SK-N-SH treated with all-trans-retinoic acid at 6 μM for 48 hours (cell line): ENCODE measurements around the gene CALR3.

Experiments
- ARNTL ChIP-seq: fragments of 450-650 bp; formaldehyde crosslinking; IDR thresholded peaks from 2 replicates; pipeline ENCODE4 v1.5.0; 2020; ENCODE audit warnings: low read depth, mild to moderate bottlenecking, moderate library complexity, borderline replicate concordance
- TCF4 ChIP-seq: fragments of 250-450 bp; sonication (Bioruptor Pico); IDR thresholded peaks from 2 replicates; pipeline ENCODE4 v1.8.0; 2021; ENCODE audit warnings: mild to moderate bottlenecking, moderate library complexity, borderline replicate concordance
- TF ChIP-seq, protein P1 (sequence below): fragments of 250-450 bp; sonication (Bioruptor Pico); IDR thresholded peaks from 2 replicates; pipeline ENCODE4 v1.8.0; 2020; ENCODE audit warnings: mild to moderate bottlenecking, moderate library complexity, borderline replicate concordance
- TF ChIP-seq, protein P2 (sequence below): fragments of 250-450 bp; sonication (Bioruptor Pico); IDR thresholded peaks from 2 replicates; pipeline ENCODE4 v1.8.0; 2021; ENCODE audit warnings: low read depth, mild to moderate bottlenecking, moderate library complexity, borderline replicate concordance
- TF ChIP-seq, protein P3 (sequence below): fragments of 250-450 bp; sonication (Bioruptor Pico); IDR thresholded peaks from 2 replicates; pipeline ENCODE4 v1.5.1; 2021; ENCODE audit warnings: mild to moderate bottlenecking, moderate library complexity

DNA sequence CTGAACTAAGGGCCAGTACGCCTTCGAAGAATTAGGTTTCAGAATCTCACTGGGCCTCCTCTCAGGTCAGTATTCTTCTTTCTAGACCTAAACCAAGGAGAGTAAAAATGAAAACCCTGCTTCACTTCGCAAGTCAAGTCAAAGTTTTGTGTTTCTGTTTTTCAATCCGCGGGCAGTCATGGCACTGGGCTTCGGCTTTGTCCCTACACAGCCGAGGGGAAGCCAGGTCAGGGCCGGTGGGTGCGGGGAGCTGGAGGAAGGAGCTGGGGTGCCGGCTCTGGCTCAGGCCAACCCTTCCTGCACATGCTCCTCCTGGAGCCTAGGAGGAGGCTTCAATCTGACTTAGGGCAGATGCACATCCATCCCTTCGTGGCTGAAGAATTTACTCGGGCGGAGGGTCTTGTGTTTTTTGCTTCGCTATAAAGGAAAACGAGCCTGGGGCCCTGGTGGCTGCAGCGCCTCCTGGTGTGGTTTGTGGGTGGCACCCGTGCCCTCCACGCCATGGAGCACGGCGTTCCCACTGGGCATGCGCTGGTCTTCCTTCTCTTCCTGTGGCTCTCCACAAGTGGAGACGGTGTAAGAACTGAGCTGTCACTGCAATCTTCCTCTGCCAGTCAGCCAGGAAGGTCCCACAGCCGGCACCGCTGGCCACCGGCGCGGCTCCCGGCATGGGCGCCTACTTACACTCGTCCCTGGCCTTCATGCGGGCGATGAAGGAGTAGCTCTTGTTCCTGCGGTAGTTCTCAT, 22.7 kb upstream of the CALR3 start:
- TF ChIP-seq TCF4 (CRISPR knock-in tag), result no peak
- TF ChIP-seq, protein P1, sequence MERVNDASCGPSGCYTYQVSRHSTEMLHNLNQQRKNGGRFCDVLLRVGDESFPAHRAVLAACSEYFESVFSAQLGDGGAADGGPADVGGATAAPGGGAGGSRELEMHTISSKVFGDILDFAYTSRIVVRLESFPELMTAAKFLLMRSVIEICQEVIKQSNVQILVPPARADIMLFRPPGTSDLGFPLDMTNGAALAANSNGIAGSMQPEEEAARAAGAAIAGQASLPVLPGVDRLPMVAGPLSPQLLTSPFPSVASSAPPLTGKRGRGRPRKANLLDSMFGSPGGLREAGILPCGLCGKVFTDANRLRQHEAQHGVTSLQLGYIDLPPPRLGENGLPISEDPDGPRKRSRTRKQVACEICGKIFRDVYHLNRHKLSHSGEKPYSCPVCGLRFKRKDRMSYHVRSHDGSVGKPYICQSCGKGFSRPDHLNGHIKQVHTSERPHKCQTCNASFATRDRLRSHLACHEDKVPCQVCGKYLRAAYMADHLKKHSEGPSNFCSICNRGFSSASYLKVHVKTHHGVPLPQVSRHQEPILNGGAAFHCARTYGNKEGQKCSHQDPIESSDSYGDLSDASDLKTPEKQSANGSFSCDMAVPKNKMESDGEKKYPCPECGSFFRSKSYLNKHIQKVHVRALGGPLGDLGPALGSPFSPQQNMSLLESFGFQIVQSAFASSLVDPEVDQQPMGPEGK (CRISPR knock-in tag), result no peak
- TF ChIP-seq, protein P2, sequence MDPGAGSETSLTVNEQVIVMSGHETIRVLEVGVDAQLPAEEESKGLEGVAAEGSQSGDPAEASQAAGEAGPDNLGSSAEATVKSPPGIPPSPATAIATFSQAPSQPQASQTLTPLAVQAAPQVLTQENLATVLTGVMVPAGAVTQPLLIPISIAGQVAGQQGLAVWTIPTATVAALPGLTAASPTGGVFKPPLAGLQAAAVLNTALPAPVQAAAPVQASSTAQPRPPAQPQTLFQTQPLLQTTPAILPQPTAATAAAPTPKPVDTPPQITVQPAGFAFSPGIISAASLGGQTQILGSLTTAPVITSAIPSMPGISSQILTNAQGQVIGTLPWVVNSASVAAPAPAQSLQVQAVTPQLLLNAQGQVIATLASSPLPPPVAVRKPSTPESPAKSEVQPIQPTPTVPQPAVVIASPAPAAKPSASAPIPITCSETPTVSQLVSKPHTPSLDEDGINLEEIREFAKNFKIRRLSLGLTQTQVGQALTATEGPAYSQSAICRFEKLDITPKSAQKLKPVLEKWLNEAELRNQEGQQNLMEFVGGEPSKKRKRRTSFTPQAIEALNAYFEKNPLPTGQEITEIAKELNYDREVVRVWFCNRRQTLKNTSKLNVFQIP (CRISPR knock-in tag), result no peak
- TF ChIP-seq, protein P3, sequence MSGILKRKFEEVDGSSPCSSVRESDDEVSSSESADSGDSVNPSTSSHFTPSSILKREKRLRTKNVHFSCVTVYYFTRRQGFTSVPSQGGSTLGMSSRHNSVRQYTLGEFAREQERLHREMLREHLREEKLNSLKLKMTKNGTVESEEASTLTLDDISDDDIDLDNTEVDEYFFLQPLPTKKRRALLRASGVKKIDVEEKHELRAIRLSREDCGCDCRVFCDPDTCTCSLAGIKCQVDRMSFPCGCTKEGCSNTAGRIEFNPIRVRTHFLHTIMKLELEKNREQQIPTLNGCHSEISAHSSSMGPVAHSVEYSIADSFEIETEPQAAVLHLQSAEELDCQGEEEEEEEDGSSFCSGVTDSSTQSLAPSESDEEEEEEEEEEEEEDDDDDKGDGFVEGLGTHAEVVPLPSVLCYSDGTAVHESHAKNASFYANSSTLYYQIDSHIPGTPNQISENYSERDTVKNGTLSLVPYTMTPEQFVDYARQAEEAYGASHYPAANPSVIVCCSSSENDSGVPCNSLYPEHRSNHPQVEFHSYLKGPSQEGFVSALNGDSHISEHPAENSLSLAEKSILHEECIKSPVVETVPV (CRISPR knock-in tag), result no peak
- TF ChIP-seq ARNTL (CRISPR knock-in tag), result no peak
